ENCODE results near the gene ADAMTS10.
"Not testable (repeated sequence)": the region's sequence is repeated elsewhere in the genome, so short reads cannot be mapped to it uniquely, and the experiment has no call there.

Gene ADAMTS10

DNA sequence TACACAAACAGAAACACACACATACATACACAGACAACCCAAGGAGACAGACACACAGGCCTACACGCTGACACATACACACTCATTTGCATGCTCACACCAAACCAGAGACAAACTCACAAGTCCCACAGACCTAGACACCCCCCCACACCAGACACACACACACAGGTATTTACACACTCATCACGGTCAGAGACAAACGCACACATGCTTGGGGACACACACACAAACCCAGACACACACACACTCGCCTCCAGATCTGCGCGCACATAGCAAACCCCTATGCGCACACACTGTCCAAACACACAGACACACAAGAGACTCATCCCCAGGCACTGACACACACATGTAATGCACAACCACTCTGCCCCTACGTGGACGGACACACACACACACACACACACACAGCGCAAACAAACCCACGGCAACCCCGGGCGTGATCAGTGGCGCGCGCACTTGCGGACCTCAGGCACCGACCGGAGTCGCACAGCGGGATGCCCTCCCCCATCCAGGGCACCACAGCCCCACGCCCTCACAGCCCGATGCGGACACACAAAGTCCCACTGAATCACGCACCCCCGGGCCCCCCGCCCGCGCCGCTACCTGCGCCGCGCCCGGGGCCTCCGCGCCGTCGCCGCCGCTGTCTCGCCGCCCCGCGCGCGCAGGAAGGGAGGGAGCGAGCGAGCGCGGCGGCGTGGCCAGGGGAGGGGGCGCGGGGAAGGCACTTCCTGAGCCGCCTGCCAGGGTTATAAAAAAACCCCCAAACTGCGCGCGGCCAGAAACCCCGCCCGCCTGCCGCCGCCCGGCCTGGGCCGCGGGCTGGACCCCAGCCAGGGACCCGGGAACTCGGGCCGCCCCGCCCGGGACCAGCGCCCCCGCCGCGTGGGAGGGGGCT lies at the start of gene ADAMTS10:
Gene ADAMTS10, minus strand, starts transcription at position 675 of the 895 bp plus-strand sequence. CDS start 5,005 bp downstream, outside the sequence.
- no peak for DNase-seq (ENCODE audit: low read depth, low spot score)

DNA sequence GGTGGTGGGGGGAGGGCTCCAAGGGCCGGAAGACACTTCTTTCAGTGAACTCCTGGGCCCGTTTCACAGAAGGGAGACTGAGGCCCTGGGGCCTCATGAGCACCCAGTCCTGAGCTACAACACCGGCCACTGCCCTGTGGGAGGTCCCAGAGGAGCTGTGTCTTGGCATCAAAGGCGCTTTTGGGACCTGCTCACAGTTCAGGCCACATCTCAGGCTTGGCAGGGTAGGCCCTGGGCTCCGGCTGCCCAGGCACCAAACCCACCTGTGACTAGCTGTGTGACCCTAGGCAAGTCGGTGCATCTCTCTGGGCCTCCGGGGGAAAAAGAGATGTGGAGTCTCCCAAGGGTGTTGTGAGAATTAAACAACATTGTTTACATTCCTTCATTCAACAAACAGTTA lies 49.4 kb upstream of the ADAMTS10 start:
- no peak for DNase-seq (ENCODE audit: low read depth, low spot score)

DNA sequence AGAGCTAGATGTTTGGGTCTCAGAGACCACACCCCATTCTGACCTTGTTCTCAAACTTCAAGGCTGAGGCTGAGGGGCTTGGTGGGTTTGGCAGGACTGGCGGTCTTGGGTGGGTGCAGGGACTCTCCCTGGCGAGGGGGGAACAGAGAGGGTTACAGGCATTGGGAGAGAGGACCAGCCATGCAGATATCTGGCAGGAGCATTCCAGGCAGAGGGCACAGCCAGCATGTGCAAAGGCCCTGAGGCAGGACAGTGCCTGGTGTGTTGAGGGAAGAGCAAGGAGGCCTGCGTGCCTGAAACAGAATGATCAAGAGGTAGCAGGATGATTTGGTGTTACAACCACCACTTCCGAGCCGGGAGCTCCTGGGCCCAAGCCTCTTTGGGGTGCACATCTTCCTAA lies 47.4 kb upstream of the ADAMTS10 start:
- no peak for DNase-seq (ENCODE audit: low read depth, low spot score)

DNA sequence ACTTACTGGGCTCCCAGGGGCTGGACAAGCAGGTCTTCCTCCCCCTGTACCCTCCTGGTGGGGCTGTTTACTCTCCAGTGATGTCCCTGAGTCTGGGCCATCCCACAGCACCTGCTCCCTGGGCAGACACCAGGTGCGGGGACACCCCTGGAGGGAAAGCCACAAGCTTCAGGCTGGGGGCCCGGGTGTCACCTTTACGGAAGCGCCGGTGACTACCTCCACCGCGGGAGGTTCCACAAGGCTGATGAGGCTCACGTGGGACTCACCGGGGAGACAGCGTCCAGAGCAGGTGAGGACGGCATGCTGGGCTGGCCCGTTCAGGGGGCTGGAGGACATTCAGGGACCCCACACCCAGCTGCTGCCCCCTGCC lies 44.8 kb upstream of the ADAMTS10 start:
- no peak for DNase-seq (ENCODE audit: low read depth, low spot score)

DNA sequence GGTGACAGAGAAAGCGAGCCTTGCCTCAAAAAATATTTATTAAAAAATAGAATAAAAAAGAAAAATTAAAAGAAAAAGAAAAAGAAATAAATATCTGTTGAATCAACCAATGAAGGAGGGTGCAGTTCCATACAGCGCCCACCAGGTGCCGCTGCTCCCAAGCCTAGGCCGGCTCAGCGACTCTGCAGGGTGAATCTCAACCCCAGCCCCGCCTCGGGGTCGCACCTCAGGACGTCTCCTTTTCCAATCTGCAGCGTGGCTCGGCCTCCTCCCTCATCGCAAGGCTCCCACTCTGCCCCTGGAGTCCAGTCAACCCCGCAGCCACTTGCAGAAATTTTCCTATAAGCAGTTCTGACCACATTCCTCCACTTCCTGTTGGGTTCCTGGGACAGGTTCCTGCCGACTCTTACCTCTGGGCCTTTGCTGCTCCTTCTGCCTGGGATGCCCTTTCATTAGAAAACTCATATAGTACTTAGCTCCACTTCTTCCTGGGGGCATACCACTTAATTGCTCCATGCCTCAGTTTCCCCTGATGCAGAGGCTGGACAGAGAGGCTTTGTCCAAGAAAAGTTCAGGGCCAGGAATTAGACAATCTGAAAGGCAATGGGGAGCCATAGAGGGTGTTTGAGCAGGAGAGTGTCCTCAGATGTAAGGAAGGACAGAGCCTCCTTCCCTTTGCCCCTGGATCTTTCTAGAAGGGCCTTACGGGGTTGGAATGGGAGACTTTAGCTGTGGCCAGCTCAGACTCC lies 44.2 kb upstream of the ADAMTS10 start:
- DNase-seq (ENCODE audit: low read depth, low spot score): peak; percentile 42

DNA sequence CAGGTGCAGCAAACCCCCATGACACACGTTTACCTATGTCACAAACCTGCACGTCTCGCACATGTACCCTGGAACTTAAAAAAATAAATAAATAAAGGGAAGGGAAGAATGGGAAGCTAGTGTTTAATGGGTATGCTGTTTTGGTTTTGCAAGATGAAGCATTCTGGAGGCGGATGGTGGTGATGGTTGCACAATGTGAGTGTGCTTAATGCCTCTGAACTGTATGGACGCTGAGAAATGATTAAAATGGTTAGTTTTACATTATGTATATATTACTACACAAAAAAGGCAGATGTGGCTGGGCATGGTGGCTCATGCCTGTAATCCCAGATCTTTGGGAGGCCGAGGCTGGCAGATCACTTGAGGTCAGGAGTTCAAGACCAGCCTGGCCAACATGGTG lies 37.7 kb upstream of the ADAMTS10 start:
- no peak for DNase-seq (ENCODE audit: low read depth, low spot score)

DNA sequence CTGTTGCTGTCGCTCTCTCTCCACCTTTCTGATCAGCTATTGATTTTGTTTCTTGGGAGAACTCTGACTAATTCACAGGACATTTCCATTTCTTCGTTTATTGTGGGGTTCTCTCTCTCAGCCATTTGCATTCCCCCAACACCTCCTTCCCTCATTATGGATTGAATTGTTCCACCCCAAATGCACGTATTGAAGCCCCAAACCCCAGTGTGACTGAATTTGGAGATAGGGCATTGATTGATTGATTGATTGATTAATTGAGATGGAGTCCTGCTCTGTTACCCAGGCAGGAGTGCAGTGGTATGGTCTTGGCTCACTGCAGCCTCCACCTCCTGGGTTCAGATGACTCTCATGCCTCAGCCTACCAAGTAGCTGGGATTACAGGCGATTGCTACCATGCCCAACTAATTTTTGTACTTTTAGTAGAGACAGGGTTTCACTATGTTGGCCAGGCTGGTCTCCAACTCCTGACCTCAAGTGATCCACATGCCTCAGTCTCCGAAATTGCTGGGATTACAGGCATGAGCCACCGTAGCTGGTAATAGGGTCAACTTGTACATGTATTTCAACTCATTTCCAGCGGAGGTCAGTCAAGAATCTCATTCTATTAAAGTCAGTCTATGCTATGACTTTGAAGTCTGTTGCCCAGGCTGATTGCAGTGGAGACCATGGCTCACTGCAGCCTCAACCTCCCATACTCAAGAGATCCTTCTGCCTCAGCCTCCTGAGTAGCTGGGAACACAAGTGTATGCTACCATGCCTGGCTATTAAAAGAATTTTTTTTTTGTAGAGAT lies 33.5 kb upstream of the ADAMTS10 start:
- no peak for DNase-seq (ENCODE audit: low read depth, low spot score)

DNA sequence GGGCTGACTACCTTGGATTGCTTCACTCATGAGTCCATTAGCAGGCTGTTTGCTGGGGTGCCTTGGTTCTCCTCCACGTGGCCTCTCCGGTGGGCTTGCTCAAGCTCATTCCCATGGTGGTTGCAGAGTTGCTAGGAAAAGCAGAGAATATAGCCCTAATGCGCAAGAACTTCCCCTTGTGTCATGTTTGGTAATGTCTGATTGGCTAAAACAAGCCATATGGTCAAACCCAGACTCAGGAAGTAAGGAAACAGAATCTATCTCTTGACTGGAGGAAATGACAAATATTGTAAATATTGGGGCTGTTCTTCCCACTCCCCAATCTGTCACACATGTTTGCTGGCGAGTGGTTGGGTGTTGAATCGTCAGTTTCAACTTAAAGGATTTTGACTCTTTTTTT lies 32.0 kb upstream of the ADAMTS10 start:
- no peak for DNase-seq (ENCODE audit: low read depth, low spot score)

DNA sequence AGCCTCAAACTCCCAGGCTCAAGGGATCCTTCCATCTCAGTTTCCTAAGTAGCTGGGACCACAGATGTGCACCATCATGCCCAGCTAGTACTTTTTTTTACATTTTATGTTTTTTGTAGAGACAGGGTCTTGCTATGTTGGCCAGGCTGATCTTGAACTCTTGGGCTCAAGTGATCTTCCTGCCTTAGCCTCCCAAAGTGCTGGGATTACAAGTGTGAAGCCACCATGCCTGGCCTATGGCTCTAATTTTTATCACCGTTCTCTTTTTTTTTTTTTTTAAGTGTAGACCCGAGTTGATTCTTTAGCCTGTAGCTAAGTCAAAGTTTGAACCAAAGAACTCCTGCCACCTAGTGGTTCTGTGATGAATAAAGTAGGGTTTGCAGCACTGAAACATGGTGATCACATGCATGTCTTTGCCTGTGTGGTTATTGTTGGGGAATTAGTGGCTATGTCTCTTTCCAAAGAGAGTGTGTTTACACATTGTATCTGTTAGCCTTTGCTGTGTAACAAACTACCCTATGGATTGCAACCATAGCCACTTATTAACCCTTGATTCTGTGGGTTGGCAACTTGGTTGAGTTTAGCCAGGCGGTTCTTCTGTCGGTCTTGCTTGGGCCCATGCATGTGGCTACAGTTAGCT lies 31.5 kb upstream of the ADAMTS10 start:
- DNase-seq (ENCODE audit: low read depth, low spot score): no peak

DNA sequence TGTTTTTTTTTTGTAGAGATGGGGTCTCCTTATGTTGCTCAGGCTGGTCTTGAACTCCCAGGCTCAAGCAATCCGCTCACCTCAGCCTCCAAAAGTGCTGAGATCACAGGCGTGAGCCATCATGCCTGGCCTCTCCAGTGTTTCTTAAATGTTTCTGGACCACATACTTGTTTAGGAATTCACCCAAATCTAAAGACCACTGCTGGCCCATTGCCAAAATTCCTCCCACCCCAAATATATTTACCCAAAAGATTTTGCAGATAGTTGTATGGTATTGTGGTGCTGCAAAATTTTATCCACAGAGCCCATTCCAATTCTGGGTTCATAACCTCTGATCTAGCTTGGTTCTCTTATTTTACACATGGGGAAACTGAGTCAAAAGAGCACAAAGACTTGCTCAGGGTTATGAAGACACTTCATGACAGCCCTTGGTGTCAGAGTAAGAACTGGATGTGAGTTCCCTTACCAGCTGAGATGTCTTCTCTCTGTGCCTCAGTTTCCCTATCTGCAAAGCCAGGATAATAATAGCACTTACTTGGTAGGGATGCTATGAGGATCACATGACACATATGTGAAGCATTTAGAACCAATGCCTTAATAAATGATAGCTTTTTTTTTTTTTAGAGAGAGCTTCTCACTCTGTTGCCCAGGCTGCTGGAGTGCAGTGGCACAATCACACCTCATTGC lies 30.8 kb upstream of the ADAMTS10 start:
- no peak for DNase-seq (ENCODE audit: low read depth, low spot score)

DNA sequence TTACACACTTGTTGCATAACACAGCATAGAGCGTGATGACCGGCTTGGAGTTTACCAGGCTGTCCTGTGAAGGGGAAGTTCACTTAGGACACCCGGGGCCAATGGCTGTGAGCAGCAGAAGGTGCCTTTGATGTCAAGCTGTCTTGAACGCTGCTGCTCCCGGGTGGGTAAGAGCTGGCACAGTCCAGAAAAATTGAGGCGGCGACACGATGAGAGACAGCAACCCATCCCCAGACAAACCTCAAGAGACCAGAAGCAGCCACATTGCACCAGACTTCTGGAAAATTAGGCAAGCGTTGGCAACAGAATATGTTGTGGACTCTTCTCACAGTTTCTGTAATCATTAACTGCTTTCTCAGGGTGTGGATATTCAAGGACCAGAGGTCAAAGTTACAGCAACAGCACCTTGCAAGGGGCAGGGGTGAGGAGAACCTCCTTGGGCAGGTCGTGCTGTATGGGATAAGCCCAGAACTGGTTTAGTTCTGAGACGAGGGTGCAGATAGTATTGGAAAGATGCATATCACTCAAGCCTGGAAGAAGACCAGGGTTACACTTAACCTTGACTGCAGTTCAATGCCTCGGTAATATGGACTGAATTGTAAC lies 30.0 kb upstream of the ADAMTS10 start:
- no peak for DNase-seq (ENCODE audit: low read depth, low spot score)

DNA sequence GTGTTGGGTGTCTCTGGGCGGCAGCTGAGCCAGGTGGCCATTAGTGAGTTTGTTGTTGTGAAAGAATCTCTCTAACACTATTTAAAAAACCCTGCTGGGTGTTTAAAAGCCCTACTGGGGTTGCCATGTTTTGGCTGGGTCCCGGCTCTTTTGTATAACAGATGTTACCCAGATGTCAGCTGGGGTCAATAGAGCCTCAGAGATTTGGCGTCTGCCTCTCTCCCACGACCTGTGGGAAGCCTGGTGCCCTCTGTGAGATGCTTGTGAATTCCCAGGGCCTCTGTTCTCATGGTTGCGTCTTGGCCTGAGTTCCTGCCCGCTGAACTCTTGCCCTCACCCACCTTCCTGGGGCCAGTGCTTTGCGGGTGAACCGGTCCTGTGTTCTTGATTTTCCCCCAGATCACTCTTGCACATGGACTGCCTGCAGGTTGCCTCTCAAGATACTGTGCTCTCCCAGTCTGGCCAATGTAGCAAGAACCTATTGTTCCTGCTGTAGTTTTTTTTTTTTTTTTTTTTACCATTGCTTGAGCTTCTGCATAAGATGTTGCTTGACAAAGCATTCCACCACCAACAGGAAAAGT lies 29.4 kb upstream of the ADAMTS10 start:
- DNase-seq (ENCODE audit: low read depth, low spot score): no peak

DNA sequence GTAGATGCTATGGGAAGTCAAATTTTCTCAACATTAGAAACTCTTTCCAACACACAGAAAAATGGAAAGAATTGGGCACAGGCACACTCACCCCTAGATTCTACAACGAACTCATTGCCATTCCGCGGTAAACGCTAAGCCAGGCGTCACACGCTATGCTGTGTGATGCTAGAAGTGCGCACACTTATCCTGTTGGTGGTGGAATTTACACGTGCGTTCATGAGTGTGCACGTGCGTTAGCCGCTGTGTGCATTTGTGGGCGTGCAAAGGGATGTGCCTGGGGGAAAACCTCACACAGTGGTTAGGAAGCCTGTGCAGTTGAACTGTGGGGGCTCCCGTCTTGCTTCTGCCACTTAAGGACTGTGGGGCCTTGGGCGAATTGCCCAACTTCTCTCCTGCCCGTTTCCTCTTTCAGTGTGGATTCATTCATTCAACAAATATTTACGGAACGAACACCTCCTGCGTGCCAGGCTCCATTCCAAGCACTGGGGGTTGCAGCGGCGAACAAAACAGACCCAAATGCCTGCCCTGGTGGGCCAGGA lies 27.6 kb upstream of the ADAMTS10 start:
- no peak for DNase-seq (ENCODE audit: low read depth, low spot score)

DNA sequence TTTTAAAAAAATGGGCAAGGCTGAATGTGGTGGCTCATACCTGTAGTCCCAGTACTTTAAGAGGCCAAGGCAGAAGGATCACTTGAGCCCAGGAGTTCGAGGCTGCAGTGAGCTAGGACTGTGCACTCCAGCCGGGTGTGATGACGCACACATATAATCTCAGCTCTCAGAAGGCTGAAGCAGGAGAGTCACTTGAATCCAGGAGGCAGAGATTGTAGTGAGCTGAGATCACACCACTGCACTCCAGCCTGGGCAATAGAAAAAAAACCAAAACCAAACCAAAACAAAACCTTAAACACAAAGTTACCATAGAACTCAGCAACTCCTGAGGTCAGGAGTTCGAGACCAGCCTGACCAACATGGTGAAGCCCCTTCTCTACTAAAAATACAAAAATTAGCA lies 26.6 kb upstream of the ADAMTS10 start:
- not testable (repeated sequence) for DNase-seq (ENCODE audit: low read depth, low spot score)

DNA sequence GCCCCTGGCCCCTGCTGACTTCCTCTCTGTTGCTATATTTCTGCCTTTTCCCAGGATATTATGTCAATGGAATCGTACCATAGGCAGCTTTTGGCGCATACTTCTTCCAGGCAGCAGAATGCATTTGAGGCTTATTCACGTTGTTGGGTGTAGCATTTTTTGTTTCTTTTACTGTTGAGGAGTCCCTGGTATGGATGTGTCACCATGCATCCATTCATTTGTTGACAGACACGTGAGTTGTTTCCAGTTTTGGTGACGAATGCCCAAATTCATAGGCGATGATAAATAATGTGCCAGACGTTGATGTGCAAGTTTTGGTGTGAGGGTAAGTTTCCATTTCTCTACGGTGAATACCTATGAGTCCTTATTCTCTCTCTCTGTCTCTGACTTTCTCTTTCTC lies 24.9 kb upstream of the ADAMTS10 start:
- no peak for DNase-seq (ENCODE audit: low read depth, low spot score)

DNA sequence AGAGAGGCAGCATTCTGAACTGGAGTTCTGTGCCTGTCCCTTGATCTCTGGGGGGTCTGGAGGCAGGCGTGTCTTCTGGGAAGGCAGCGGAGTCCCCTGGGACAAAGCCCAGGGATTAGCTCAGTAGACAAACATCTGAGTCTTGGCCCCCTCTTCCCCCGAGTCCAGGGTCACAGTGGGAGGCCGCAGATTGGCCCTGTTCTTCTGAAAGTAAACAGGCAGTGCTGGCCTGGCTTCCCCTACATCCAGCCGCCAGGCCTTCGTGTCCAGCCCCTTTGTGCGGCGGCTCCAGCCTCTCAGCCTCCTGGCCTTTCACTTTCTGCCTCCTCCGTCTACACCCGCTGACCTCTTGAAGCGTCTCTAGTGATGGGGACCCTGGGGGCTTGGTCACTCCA lies 20.9 kb upstream of the ADAMTS10 start:
- no peak for DNase-seq (ENCODE audit: low read depth, low spot score)

DNA sequence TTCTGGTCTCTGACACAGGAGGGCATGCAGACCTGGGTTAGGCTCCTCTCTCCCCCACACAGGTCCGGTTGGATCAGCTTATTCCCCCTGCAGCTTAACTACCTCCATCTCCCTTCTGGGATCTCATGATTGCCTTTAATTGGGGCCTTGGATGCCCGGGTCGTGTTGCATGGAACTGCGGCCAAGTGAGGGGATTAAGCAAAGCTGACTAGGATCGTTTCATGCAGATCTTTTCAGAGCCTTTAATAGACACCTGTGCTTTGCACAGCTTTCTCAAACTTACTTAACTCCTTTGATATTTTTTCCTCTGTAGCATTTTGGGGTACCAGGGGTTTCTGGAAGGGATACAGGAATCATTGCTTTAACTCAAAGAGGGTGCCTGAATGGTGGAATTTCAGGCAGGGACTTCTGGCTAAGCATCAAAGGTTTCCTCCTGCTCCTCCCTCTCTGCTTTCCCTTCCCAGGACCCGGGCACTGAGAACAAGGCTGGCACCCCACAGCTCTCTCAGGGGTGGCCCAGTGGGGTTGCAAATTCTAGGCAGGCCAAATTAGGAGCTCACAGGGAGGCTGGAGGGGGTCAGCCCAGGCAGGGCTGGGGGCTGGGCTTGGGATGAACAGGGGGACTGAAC lies 20.4 kb upstream of the ADAMTS10 start:
- no peak for DNase-seq (ENCODE audit: low read depth, low spot score)

DNA sequence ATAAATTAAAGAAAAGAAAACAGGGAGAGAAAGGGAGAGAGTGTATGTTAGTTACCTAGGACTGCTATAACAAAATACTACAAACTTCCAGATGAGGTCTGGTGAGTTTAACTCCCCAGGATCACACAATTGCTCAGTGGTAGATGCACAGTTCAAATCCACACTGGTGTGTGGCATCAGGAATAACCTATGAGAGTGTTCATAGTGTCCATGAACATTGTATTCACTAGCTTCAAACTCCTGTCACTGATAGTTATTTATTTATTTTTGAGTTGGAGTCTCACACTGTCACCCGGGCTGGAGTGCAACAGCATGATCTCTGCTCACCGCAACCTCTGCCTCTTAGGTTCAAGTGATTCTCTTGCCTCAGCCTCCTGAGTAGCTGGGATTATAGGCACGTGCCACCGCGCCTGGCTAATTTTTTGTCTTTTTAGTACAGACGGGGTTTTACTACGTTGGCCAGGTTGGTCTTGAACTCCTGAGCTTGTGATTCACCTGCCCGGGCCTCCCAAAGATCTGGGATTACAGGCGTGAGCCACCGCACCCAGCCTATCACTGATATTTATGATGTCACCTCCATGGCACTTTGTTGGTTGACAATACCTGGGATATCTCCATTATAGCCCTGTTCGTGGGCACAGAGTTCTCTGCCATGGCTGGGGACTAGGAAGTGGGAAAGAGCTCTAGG lies 19.6 kb upstream of the ADAMTS10 start, which contains the start of gene NFILZ:
Gene NFILZ, plus strand, starts transcription at position 638 of the 688 bp plus-strand sequence. CDS start 46,133 bp downstream, outside the sequence.
- DNase-seq (ENCODE audit: low read depth, low spot score): no peak

DNA sequence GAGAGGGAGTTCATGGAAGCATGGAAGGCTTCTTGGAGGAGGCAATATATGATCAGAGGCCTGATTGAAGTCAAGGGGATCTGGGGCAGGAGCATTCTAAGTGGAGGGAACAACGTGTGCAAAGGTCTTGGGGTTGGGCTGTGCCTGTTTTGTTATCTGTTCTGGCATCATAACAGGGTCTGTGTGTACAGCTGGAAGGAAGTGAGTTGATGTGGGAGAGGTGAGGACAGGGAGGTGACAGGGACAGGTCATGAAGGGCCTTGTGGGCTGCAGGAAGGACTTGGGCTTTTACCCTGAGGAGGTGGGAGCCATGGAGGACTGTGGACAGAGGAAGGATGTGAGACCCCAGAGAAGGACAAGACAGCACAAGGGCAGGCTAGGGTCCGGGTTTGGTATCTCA lies 18.7 kb upstream of the ADAMTS10 start:
- DNase-seq (ENCODE audit: low read depth, low spot score): no peak
